Lower leg skin (tissue), 3 donors: Measurements from ENCODE around the gene ARHGAP5.

Experiments
- POLR2A ChIP-seq, 2 donors: fragments of 450-650 bp; IDR thresholded peaks; one replicate each; pipeline ENCODE4 v1.6.1; 2016 to 2017; ENCODE audit warnings: antibody characterized with exemption in 2 of 2, mild to moderate bottlenecking in 1 of 2, moderate library complexity in 1 of 2
- TF ChIP-seq, protein P1 (sequence below), 3 donors: fragments of 450-650 bp; IDR thresholded peaks; one replicate each; pipeline ENCODE4 v1.5.1; 2016; ENCODE audit warnings: antibody characterized with exemption in 3 of 3, mild to moderate bottlenecking in 3 of 3, moderate library complexity in 2 of 3

DNA sequence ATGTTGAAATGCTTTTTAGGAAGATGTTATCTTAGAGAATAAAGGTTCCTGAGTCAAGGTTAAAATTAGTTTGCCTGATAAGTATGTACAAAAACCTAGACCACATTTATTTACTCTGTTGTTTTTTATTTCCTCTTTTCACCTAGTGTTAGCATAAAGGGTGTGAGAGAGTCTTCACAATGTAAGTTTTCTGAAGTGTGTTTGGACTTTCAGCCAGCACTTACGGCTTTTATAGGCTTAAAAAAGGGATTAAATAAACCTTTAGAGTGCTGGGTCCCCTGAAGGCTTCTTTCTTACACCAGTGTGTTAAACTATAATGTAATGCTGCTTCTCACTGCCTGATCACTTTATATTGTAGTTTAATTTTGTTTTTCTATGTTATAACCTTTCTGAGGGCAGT, 27.2 kb downstream of the ARHGAP5 start:
- TF ChIP-seq POLR2A (IDR thresholded peaks at IDR 0.05), result no peak
- TF ChIP-seq, protein P1, sequence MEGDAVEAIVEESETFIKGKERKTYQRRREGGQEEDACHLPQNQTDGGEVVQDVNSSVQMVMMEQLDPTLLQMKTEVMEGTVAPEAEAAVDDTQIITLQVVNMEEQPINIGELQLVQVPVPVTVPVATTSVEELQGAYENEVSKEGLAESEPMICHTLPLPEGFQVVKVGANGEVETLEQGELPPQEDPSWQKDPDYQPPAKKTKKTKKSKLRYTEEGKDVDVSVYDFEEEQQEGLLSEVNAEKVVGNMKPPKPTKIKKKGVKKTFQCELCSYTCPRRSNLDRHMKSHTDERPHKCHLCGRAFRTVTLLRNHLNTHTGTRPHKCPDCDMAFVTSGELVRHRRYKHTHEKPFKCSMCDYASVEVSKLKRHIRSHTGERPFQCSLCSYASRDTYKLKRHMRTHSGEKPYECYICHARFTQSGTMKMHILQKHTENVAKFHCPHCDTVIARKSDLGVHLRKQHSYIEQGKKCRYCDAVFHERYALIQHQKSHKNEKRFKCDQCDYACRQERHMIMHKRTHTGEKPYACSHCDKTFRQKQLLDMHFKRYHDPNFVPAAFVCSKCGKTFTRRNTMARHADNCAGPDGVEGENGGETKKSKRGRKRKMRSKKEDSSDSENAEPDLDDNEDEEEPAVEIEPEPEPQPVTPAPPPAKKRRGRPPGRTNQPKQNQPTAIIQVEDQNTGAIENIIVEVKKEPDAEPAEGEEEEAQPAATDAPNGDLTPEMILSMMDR (IDR thresholded peaks at IDR 0.05), result no peak
